Mesenchymal stem cell (in vitro differentiated cells and primary cell): Measurements from ENCODE around the gene C20orf202.

Experiments used
- DNase-seq: peaks from one replicate; pipeline ENCODE4 v3.0.0-alpha.2; 2013
- H2AFZ ChIP-seq: one replicate; pipeline ENCODE4 v1.6.1; 2013; ENCODE audit warnings: low read depth, mild to moderate bottlenecking, control low read depth, inconsistent platforms, low read length, moderate library complexity
- H2AK5ac ChIP-seq: 2 replicates; pipeline ENCODE4 v1.6.1; 2013; ENCODE audit warnings: low read length, moderate library complexity, mild to moderate bottlenecking, inconsistent platforms; ENCODE audit not compliant: severe bottlenecking
- H2BK120ac ChIP-seq: one replicate; pipeline ENCODE4 v1.6.1; 2013; ENCODE audit warnings: low read depth, mild to moderate bottlenecking, inconsistent platforms, low read length, moderate library complexity
- H2BK12ac ChIP-seq, 2 experiments: one replicate each; pipeline ENCODE4 v1.6.1; 2013; ENCODE audit warnings: inconsistent platforms in 2 of 2, low read length in 2 of 2, mild to moderate bottlenecking in 2 of 2, moderate library complexity in 2 of 2, control low read depth in 1 of 2
- H2BK15ac ChIP-seq: one replicate; pipeline ENCODE4 v1.6.1; 2013; ENCODE audit warnings: mild to moderate bottlenecking, low read depth, inconsistent platforms; ENCODE audit not compliant: poor library complexity, severe bottlenecking
- H2BK5ac ChIP-seq: 2 replicates; pipeline ENCODE4 v1.6.1; 2013; ENCODE audit warnings: low read depth, mild to moderate bottlenecking, low read length, control low read depth, inconsistent platforms; ENCODE audit not compliant: poor library complexity, severe bottlenecking
- H3K14ac ChIP-seq, 2 experiments: one replicate each; pipeline ENCODE4 v1.6.1; 2013; ENCODE audit warnings: inconsistent platforms in 2 of 2, low read length in 2 of 2, control low read depth in 1 of 2, mild to moderate bottlenecking in 1 of 2, moderate library complexity in 1 of 2
- H3K18ac ChIP-seq, 2 experiments: one replicate each; pipeline ENCODE4 v1.6.1; 2013; ENCODE audit warnings: inconsistent platforms in 2 of 2, low read length in 2 of 2, control low read depth in 1 of 2, low read depth in 1 of 2, mild to moderate bottlenecking in 1 of 2
- H3K23ac ChIP-seq, 2 experiments: one replicate each; pipeline ENCODE4 v1.6.1; 2013; ENCODE audit warnings: inconsistent platforms in 2 of 2, low read length in 2 of 2, mild to moderate bottlenecking in 2 of 2, moderate library complexity in 2 of 2, control low read depth in 1 of 2
- H3K27ac ChIP-seq: 2 replicates; pipeline ENCODE4 v1.5.1; 2013; ENCODE audit warnings: mild to moderate bottlenecking, moderate library complexity, low read length, control low read depth, inconsistent platforms; ENCODE audit not compliant: poor library complexity, severe bottlenecking
- H3K27me3 ChIP-seq, 2 experiments: 2 replicates each; pipeline versions ENCODE4 v1.6.1 to v1.7.0; 2013; ENCODE audit warnings: low read length in 2 of 2, mild to moderate bottlenecking in 2 of 2, moderate library complexity in 2 of 2, control low read depth in 1 of 2, inconsistent platforms in 1 of 2; ENCODE audit not compliant: control insufficient read depth in 1 of 2, insufficient read depth in 1 of 2
- H3K36me3 ChIP-seq, 2 experiments: 2 replicates each; pipeline versions ENCODE4 v1.6.1 to v1.7.0; 2013; ENCODE audit warnings: low read length in 2 of 2, control low read depth in 1 of 2, inconsistent platforms in 1 of 2, low read depth in 1 of 2, mild to moderate bottlenecking in 1 of 2; ENCODE audit not compliant: insufficient read depth in 2 of 2, control insufficient read depth in 1 of 2
- H3K4ac ChIP-seq, 2 experiments: one replicate each; pipeline ENCODE4 v1.6.1; 2013; ENCODE audit warnings: inconsistent platforms in 2 of 2, low read length in 2 of 2, mild to moderate bottlenecking in 2 of 2, moderate library complexity in 2 of 2, control low read depth in 1 of 2, low read depth in 1 of 2
- H3K4me1 ChIP-seq: 2 replicates; pipeline ENCODE4 v1.6.1; 2013; ENCODE audit warnings: low read depth, low read length, control low read depth; ENCODE audit not compliant: control insufficient read depth, insufficient read depth
- H3K4me2 ChIP-seq: 2 replicates; pipeline ENCODE4 v1.6.1; 2013; ENCODE audit warnings: low read length, mild to moderate bottlenecking, inconsistent platforms; ENCODE audit not compliant: poor library complexity, severe bottlenecking
- H3K4me3 ChIP-seq, 2 experiments: 2 replicates each; pipeline versions ENCODE4 v1.5.1 to v1.7.0; 2013; ENCODE audit warnings: low read length in 2 of 2, mild to moderate bottlenecking in 2 of 2, control low read depth in 1 of 2, low read depth in 1 of 2; ENCODE audit not compliant: insufficient read depth in 1 of 2
- H3K79me1 ChIP-seq: replicated peaks from 2 replicates; pipeline ENCODE4 v1.6.1; 2013; ENCODE audit warnings: mild to moderate bottlenecking, control low read depth, low read length, inconsistent platforms; ENCODE audit not compliant: poor library complexity, severe bottlenecking
- H3K9ac ChIP-seq: 2 replicates; pipeline ENCODE4 v1.7.0; 2013; ENCODE audit warnings: mild to moderate bottlenecking, low read length, moderate library complexity
- H3K9me3 ChIP-seq: 2 replicates; pipeline ENCODE4 v1.7.0; 2013; ENCODE audit warnings: mild to moderate bottlenecking, low read length; ENCODE audit not compliant: control insufficient read depth
- H4K8ac ChIP-seq: one replicate; pipeline ENCODE4 v1.6.1; 2013; ENCODE audit warnings: inconsistent platforms, mild to moderate bottlenecking, low read length, moderate library complexity
- H4K91ac ChIP-seq: one replicate; pipeline ENCODE4 v1.6.1; 2013; ENCODE audit warnings: mild to moderate bottlenecking, low read length, inconsistent platforms
- WGBS: methylation state at CpG from one replicate; pipeline ENCODE4 v1.1.7; 2013; ENCODE audit warnings: mixed read lengths; 5-methylcytosine and 5-hydroxymethylcytosine counted together

Gene C20orf202

DNA sequence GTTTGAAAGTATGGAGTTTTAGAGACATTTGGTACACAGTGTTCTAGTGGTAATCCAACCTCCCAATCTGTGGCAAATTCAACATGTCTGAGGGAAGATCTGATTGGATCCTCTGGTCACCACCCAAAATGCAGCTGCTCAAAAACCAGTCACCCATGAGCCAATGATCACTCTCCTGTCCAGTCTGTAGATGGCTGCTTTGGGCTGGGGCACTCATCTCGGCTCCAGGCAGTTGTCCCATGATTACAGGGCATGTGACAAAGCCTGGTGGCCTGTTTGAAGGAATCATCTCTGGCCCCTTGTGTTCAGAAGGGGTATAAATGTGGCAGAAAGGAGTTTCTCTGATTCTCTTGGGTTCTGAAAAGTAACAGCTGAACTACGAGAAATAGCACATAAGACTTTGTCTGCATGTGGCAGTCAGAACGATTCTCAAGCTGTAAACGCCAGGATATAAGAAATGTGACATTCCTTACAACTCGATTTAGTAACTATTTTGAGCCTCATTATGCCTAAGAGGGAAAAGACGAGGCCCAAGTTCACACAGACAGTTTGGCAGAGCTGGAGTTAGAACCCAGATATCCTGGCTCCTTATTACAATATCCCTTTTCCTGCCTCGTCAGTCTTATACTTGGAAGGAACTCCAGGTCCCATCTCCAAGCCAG, 3.9 kb upstream of the C20orf202 start:
- no peak overlapping the region for H3K9ac ChIP-seq
- H2BK120ac ChIP-seq, result no peak overlapping the region
- H4K91ac ChIP-seq, result no peak overlapping the region
- H3K27me3 ChIP-seq, result peaks cover 50 to 80% of the 10 kb centered on the region in 2 experiments
- H4K8ac ChIP-seq, result no peak overlapping the region
- no peaks in the 10 kb centered on the region for H3K4me1 ChIP-seq
- H3K27ac ChIP-seq, result no peak overlapping the region
- H2BK12ac ChIP-seq, result no peak overlapping the region
- H3K9me3 ChIP-seq, result peaks cover 4% of the 10 kb centered on the region
- H3K4ac ChIP-seq, result no peak overlapping the region
- no peak overlapping the region for H3K18ac ChIP-seq
- H2BK5ac ChIP-seq, result no peak overlapping the region
- no peak overlapping the region for H3K4me2 ChIP-seq
- no peak overlapping the region for H3K23ac ChIP-seq
- H2BK15ac ChIP-seq, result no peak overlapping the region
- H3K14ac ChIP-seq, result no peak overlapping the region
- no peaks in the 10 kb centered on the region for H3K36me3 ChIP-seq
- H3K79me1 ChIP-seq, result no peaks in the 10 kb centered on the region
- 76% methylated on average over 7 of the region's 7 CpGs for WGBS
- no peak overlapping the region for H2AFZ ChIP-seq
- DNase-seq, result no peak
- no peak overlapping the region for H2AK5ac ChIP-seq
- no peak overlapping the region for H3K4me3 ChIP-seq

- Histone ChIP-seq H2BK120ac (no peak overlapping the region), H3K4me1 (no peaks in the 10 kb centered on the region), H3K14ac (no peak overlapping the region), H2BK12ac (no peak overlapping the region), H3K27ac (no peak overlapping the region), H2BK5ac (no peak overlapping the region), H3K4me2 (no peak overlapping the region), H3K9me3 (peaks cover 4% of the 10 kb centered on the region), H3K9ac (no peak overlapping the region), H2AFZ (no peak overlapping the region), H3K36me3 (no peaks in the 10 kb centered on the region), H3K79me1 (no peaks in the 10 kb centered on the region), H3K27me3 (peaks cover 54 to 74% of the 10 kb centered on the region in 2 experiments), H2AK5ac (no peak overlapping the region), H3K18ac (no peak overlapping the region), H3K4ac (no peak overlapping the region), H3K4me3 (no peak overlapping the region), H4K91ac (no peak overlapping the region), H2BK15ac (no peak overlapping the region), H3K23ac (no peak overlapping the region), H4K8ac (no peak overlapping the region)
- no peak for DNase-seq
- 100% methylated on average over 1 of the region's 1 CpG for WGBS
Measured at GRCh38 chr20:1199964-1200363, 3.3 kb upstream of the C20orf202 start.

- Histone ChIP-seq H2AFZ (no peak overlapping the region), H3K27me3 (peaks cover 49 to 68% of the 10 kb centered on the region in 2 experiments), H3K4me2 (no peak overlapping the region), H3K9me3 (no peaks in the 10 kb centered on the region), H3K23ac (peak overlapping the region in 1 of 2 experiments; percentile 63), H2BK12ac (no peak overlapping the region), H2BK5ac (no peak overlapping the region), H3K79me1 (no peaks in the 10 kb centered on the region), H2BK15ac (no peak overlapping the region), H4K91ac (no peak overlapping the region), H3K36me3 (no peaks in the 10 kb centered on the region), H3K4me1 (no peaks in the 10 kb centered on the region), H3K4me3 (no peak overlapping the region), H2AK5ac (no peak overlapping the region), H3K27ac (no peak overlapping the region), H3K4ac (no peak overlapping the region), H2BK120ac (no peak overlapping the region), H3K14ac (no peak overlapping the region), H3K9ac (no peak overlapping the region), H3K18ac (no peak overlapping the region), H4K8ac (no peak overlapping the region)
- no peak for DNase-seq
- 79% methylated on average over 3 of the region's 5 CpGs for WGBS
Measured at GRCh38 chr20:1203630-1204029, 376 bp downstream of the C20orf202 start.

DNA sequence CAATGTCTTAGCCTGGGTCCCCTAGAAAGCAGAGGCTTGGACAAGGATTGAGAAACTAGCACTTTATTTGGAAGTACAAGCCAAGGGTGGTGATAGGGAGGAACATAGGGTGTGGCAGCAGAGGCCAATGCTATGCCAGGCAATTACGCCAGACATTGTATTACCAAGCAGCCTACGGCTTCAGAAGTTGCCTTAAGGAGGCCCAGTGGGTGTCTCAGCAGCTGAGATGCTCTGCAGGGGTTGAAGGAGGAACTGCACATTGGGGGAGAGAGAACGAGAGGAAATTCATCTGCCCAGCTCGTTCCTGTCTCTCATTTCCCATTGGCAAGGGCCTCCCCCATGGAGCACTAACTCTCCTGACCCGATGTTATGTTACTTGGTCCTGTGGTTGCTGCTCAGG, 859 bp downstream of the C20orf202 start:
- no peak overlapping the region for H2AK5ac ChIP-seq
- no peak overlapping the region for H2BK5ac ChIP-seq
- H3K79me1 ChIP-seq, result no peaks in the 10 kb centered on the region
- no peak overlapping the region for H4K8ac ChIP-seq
- DNase-seq, result no peak
- no peak overlapping the region for H3K23ac ChIP-seq
- 92% methylated on average over 5 of the region's 5 CpGs for WGBS
- H3K14ac ChIP-seq, result no peak overlapping the region
- no peak overlapping the region for H2BK12ac ChIP-seq
- no peaks in the 10 kb centered on the region for H3K4me1 ChIP-seq
- no peak overlapping the region for H3K18ac ChIP-seq
- no peak overlapping the region for H2BK15ac ChIP-seq
- H3K4me2 ChIP-seq, result no peak overlapping the region
- no peak overlapping the region for H4K91ac ChIP-seq
- no peak overlapping the region for H2AFZ ChIP-seq
- H3K27ac ChIP-seq, result no peak overlapping the region
- H3K4me3 ChIP-seq, result no peak overlapping the region
- H2BK120ac ChIP-seq, result no peak overlapping the region
- no peak overlapping the region for H3K9ac ChIP-seq
- no peaks in the 10 kb centered on the region for H3K9me3 ChIP-seq
- no peaks in the 10 kb centered on the region for H3K36me3 ChIP-seq
- H3K27me3 ChIP-seq, result peaks cover 49 to 68% of the 10 kb centered on the region in 2 experiments
- H3K4ac ChIP-seq, result no peak overlapping the region
